ENCODE measurements around the gene STARD10.

Gene STARD10

DNA sequence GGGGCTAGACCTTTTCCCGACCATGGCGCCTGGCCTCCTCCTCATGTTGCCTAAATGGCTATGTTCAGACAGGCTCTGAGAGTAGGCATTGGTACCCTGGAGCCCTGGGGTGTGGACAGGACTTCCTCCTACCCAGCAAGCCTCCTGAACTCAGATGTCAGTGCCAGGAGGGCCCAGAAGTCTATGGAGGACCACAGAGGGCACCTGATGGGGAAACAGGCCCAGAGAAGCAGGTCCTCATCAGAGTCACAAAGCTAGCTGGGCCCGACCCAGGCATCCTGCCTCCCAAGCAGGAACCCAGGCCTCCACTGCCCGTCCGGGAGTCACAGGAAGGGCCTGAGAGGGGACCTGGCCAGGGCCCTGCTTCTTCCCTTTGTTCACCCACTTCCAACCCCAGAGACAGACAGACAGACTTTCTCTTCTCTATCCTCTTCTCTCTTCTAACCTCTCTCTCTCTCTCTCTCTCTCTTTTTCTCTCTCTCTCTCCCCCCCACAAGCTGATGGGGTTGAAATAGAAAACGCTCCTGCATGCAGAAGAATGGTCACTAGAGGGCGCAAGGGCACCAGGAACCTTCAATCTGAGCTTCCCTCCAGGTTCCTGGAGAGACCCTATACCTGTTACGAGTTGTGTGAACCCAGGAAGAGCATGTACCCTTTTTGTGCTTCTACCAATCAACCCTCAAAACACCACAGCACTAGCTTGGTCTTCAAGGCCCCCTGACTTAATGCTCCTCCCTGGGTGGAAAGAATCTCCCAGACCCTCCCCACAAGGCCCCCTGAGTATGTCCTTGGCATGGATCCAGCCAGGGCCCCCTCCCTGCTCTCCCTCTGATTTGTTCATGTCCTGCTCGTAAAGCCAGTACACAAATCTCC lies 68.8 kb downstream of the STARD10 start:
- no peaks in the 10 kb centered on the region for H3K9me3 ChIP-seq (ENCODE audit: low read length)
- peaks cover 37% of the 10 kb centered on the region for H3K4me1 ChIP-seq (ENCODE audit: insufficient read depth, low read length, severe bottlenecking)
- H3K4me3 ChIP-seq (ENCODE audit: low read depth, low read length, poor library complexity, severe bottlenecking), result no peak overlapping the region
- H3K9ac ChIP-seq (ENCODE audit: low read length), result no peak overlapping the region
- peaks cover 7% of the 10 kb centered on the region for H3K36me3 ChIP-seq (ENCODE audit: insufficient read depth, low read length)
- H3K9me2 ChIP-seq (ENCODE audit: low read depth, low read length), result no peaks in the 10 kb centered on the region
- no peak overlapping the region for H3K27ac ChIP-seq (ENCODE audit: low read depth, low read length, poor library complexity, severe bottlenecking)
- H3F3A ChIP-seq (ENCODE audit: insufficient read depth, low read length), result no peaks in the 10 kb centered on the region
- peaks cover 13% of the 10 kb centered on the region; the same call in 1 of the 2 replicates for H3K79me2 ChIP-seq (ENCODE audit: insufficient read depth, low read length)
- no peaks in the 10 kb centered on the region for H3K27me3 ChIP-seq (ENCODE audit: insufficient read depth, low read length)
- no peak overlapping the region for H2AFZ ChIP-seq (ENCODE audit: low read length)
- H4K20me1 ChIP-seq (ENCODE audit: insufficient read depth, low read length), result no peaks in the 10 kb centered on the region
- TF ChIP-seq EZH2 (IDR thresholded peaks at IDR 0.05; ENCODE audit: borderline replicate concordance, low read length) (no peak), CTCF (IDR thresholded peaks at IDR 0.05; ENCODE audit: low read length) (peak; percentile 93)
- H3K4me2 ChIP-seq (ENCODE audit: low read length), result no peak overlapping the region

DNA sequence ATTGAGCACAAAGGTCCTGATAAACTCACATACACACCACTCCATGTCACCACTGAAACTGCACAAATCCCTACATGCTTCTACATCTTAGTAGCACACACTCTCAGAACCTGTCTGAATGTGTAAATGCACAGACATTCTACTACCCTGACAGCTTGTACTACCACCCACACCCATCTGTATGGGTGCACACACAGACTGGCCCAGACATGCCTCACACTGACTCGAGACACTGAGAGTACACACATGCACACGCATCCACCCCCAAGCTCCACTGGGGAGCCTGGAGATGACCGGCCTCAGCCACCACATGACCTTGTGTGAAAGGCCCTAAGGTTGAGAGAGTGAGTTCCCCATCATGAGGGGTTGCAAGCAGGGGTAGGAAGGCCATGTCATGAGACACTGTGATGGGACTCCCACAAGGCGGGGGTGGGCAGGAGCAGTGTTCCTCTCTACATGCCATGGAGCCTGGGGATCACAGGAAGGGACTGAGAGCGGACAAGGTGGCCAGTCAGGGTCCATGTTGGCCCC lies 69.8 kb downstream of the STARD10 start:
- peaks cover 13% of the 10 kb centered on the region; the same call in 1 of the 2 replicates for H3K79me2 ChIP-seq (ENCODE audit: insufficient read depth, low read length)
- H3K4me2 ChIP-seq (ENCODE audit: low read length), result no peak overlapping the region
- no peak overlapping the region for H3K9ac ChIP-seq (ENCODE audit: low read length)
- TF ChIP-seq EZH2 (IDR thresholded peaks at IDR 0.05; ENCODE audit: borderline replicate concordance, low read length) (no peak), CTCF (IDR thresholded peaks at IDR 0.05; ENCODE audit: low read length) (no peak)
- no peak overlapping the region for H2AFZ ChIP-seq (ENCODE audit: low read length)
- H3K9me2 ChIP-seq (ENCODE audit: low read depth, low read length), result no peaks in the 10 kb centered on the region
- H3K9me3 ChIP-seq (ENCODE audit: low read length), result no peaks in the 10 kb centered on the region
- no peak overlapping the region for H3K4me3 ChIP-seq (ENCODE audit: low read depth, low read length, poor library complexity, severe bottlenecking)
- H3K27me3 ChIP-seq (ENCODE audit: insufficient read depth, low read length), result no peaks in the 10 kb centered on the region
- peaks cover 47% of the 10 kb centered on the region for H3K4me1 ChIP-seq (ENCODE audit: insufficient read depth, low read length, severe bottlenecking)
- no peaks in the 10 kb centered on the region for H4K20me1 ChIP-seq (ENCODE audit: insufficient read depth, low read length)
- H3K27ac ChIP-seq (ENCODE audit: low read depth, low read length, poor library complexity, severe bottlenecking), result peak overlapping the region; percentile 58
- peaks cover 7% of the 10 kb centered on the region for H3K36me3 ChIP-seq (ENCODE audit: insufficient read depth, low read length)
- H3F3A ChIP-seq (ENCODE audit: insufficient read depth, low read length), result no peaks in the 10 kb centered on the region

- Histone ChIP-seq H2AFZ (ENCODE audit: low read length) (no peak overlapping the region), H3K9me2 (ENCODE audit: low read depth, low read length) (no peaks in the 10 kb centered on the region), H3F3A (ENCODE audit: insufficient read depth, low read length) (no peaks in the 10 kb centered on the region), H3K4me3 (ENCODE audit: low read depth, low read length, poor library complexity, severe bottlenecking) (no peak overlapping the region), H3K4me1 (ENCODE audit: insufficient read depth, low read length, severe bottlenecking) (peaks cover 52% of the 10 kb centered on the region), H4K20me1 (ENCODE audit: insufficient read depth, low read length) (no peaks in the 10 kb centered on the region), H3K79me2 (ENCODE audit: insufficient read depth, low read length) (peaks cover 13% of the 10 kb centered on the region; the same call in 1 of the 2 replicates), H3K9ac (ENCODE audit: low read length) (no peak overlapping the region), H3K9me3 (ENCODE audit: low read length) (no peaks in the 10 kb centered on the region), H3K27me3 (ENCODE audit: insufficient read depth, low read length) (no peaks in the 10 kb centered on the region), H3K4me2 (ENCODE audit: low read length) (no peak overlapping the region), H3K36me3 (ENCODE audit: insufficient read depth, low read length) (peaks cover 12% of the 10 kb centered on the region), H3K27ac (ENCODE audit: low read depth, low read length, poor library complexity, severe bottlenecking) (peak overlapping the region; percentile 58)
- TF ChIP-seq EZH2 (IDR thresholded peaks at IDR 0.05; ENCODE audit: borderline replicate concordance, low read length) (no peak), CTCF (IDR thresholded peaks at IDR 0.05; ENCODE audit: low read length) (no peak)
Measured at GRCh38 chr11:72723508-72723907, 70.3 kb downstream of the STARD10 start.
